K562 (cell line): ENCODE measurements around the gene FMO5. TPM values are rescaled to one million over a fixed set of nuclear protein-coding genes. Genes with fewer than 3 reads are reported as not detected.
"Not testable (repeated sequence)": the region's sequence is repeated elsewhere in the genome, so short reads cannot be mapped to it uniquely, and the experiment has no call there.

Experiments used
- ATAC-seq: fragments of 200-7000 bp; cut with Tn5 transposase; 3 replicates; pipeline ENCODE4 v1.9.1; 2020; ENCODE audit warnings: moderate library complexity
- BruUV-seq: library from RNA; stranded (reverse); fragments of 400-500 nt; replicated peaks from 2 replicates; lab custom pipeline; 2021; lab: Mats Ljungman, UMichigan
- CTCF ChIA-PET: fragments of 300-600 bp; formaldehyde crosslinking; extraction: SDS; loops from one replicate; lab custom pipeline; 2021; ENCODE audit warnings: low intra/inter-chr PET ratio; lab: Yijun Ruan, JAX
- POLR2A ChIA-PET: fragments of 300-600, 350-650 bp; sonication (Branson Sonifier 250); formaldehyde crosslinking; extraction: SDS; loops from one replicate; lab custom pipeline; 2021; ENCODE audit warnings: antibody characterized with exemption, inconsistent platforms; lab: Yijun Ruan, JAX
- DNase-seq, 4 experiments: peaks; one replicate each; pipeline versions ENCODE4 v3.0.0 to v3.0.0-alpha.2; 2011 to 2018; ENCODE audit warnings: low spot score in 3 of 4, mixed read lengths in 3 of 4; ENCODE audit errors: extremely low read depth in 1 of 4
- FAIRE-seq: peaks from 2 replicates; lab custom pipeline; 2011; peaks lifted over from hg19 to GRCh38; lab: Jason Lieb, UNC
- H2AFZ ChIP-seq: 2 replicates; pipeline ENCODE4 v1.6.0; 2011; ENCODE audit warnings: low read depth, low read length, control low read depth, inconsistent platforms
- H3K27ac ChIP-seq: fragments of 200-600 bp; 3 replicates; pipeline ENCODE4 v1.8.0; 2011; ENCODE audit warnings: low read depth, mild to moderate bottlenecking, control low read depth, inconsistent platforms, low read length, moderate library complexity, mixed read lengths; ENCODE audit errors: extremely low read depth
- H3K27me3 ChIP-seq, 2 experiments: fragments of 300-600 bp in 1 of 2; 2 replicates in 1 of 2; 3 replicates in 1 of 2; pipeline versions ENCODE4 v1.6.0 to v1.8.0; 2011; ENCODE audit warnings: inconsistent platforms in 2 of 2, low read length in 2 of 2, mild to moderate bottlenecking in 1 of 2, mixed read lengths in 1 of 2, moderate library complexity in 1 of 2; ENCODE audit not compliant: control insufficient read depth in 2 of 2, insufficient read depth in 2 of 2
- H3K36me3 ChIP-seq: fragments of 300-600 bp; 3 replicates; pipeline ENCODE4 v1.8.0; 2011; ENCODE audit warnings: mild to moderate bottlenecking, low read length, inconsistent platforms; ENCODE audit not compliant: control insufficient read depth, insufficient read depth
- H3K4me1 ChIP-seq, 2 experiments: fragments of 200-600 bp in 1 of 2; replicated peaks in 1 of 2; 2 replicates in 1 of 2; 3 replicates in 1 of 2; pipeline versions ENCODE4 v1.5.1 to v1.8.0; 2011; ENCODE audit warnings: inconsistent platforms in 2 of 2, low read length in 2 of 2, mild to moderate bottlenecking in 1 of 2, mixed read lengths in 1 of 2, moderate library complexity in 1 of 2; ENCODE audit not compliant: control insufficient read depth in 2 of 2, insufficient read depth in 2 of 2
- H3K4me2 ChIP-seq: 2 replicates; pipeline ENCODE4 v1.6.1; 2011; ENCODE audit warnings: low read length, control low read depth, inconsistent platforms, mixed read lengths; ENCODE audit not compliant: insufficient read depth
- H3K4me3 ChIP-seq: fragments of 200-600 bp; sonication (generic), shearing (Covaris generic); 2 replicates; pipeline ENCODE4 v1.5.1; 2016; ENCODE audit warnings: control low read depth, inconsistent platforms
- H3K79me2 ChIP-seq: fragments of 200-600 bp; 3 replicates; pipeline ENCODE4 v1.8.0; 2011; ENCODE audit warnings: low read length, inconsistent platforms; ENCODE audit not compliant: control insufficient read depth, insufficient read depth
- H3K9ac ChIP-seq, 2 experiments: 2 replicates each; pipeline versions ENCODE4 v1.6.0 to v1.6.1; 2011; ENCODE audit warnings: low read depth in 2 of 2, low read length in 2 of 2, control low read depth in 1 of 2, inconsistent platforms in 1 of 2, mild to moderate bottlenecking in 1 of 2, mixed read lengths in 1 of 2; ENCODE audit not compliant: insufficient read depth in 1 of 2
- H3K9me1 ChIP-seq: one replicate; pipeline ENCODE4 v1.6.0; 2011; ENCODE audit warnings: inconsistent platforms, mild to moderate bottlenecking, low read length, moderate library complexity; ENCODE audit not compliant: control insufficient read depth, insufficient read depth
- H3K9me3 ChIP-seq: replicated peaks from 2 replicates; pipeline ENCODE4 v1.5.1; 2011; ENCODE audit warnings: low read depth, low read length, inconsistent platforms; ENCODE audit not compliant: control insufficient read depth, insufficient read depth
- H4K20me1 ChIP-seq: replicated peaks from 2 replicates; pipeline ENCODE4 v1.6.1; 2011; ENCODE audit warnings: low read length, inconsistent platforms, mixed read lengths; ENCODE audit not compliant: control insufficient read depth, insufficient read depth
- MEF2A ChIP-seq: IDR thresholded peaks from 2 replicates; pipeline ENCODE4 v1.6.1; 2011; ENCODE audit warnings: low read depth, mild to moderate bottlenecking, low read length, moderate library complexity; ENCODE audit not compliant: control insufficient read depth
- MIER1 ChIP-seq: fragments of 450-650 bp; IDR thresholded peaks from 2 replicates; pipeline ENCODE4 v1.6.1; 2016; ENCODE audit warnings: antibody characterized with exemption, mild to moderate bottlenecking, low read depth
- SFPQ ChIP-seq: fragments of 200-400 bp; formaldehyde crosslinking; IDR thresholded peaks from 2 replicates; pipeline ENCODE4 v1.6.1; 2017; ENCODE audit warnings: mild to moderate bottlenecking, low read depth, low read length, moderate library complexity
- SMARCA5 ChIP-seq: fragments of 450-650 bp; IDR thresholded peaks from 2 replicates; pipeline ENCODE4 v1.6.1; 2016
- TAF15 ChIP-seq: fragments of 200-400 bp; formaldehyde crosslinking; IDR thresholded peaks from 2 replicates; pipeline ENCODE4 v1.6.1; 2017; ENCODE audit warnings: mild to moderate bottlenecking, low read depth, low read length, moderate library complexity
- ZNF274 ChIP-seq: IDR thresholded peaks from 2 replicates; pipeline ENCODE4 v1.6.1; 2011; ENCODE audit warnings: low read depth, mild to moderate bottlenecking, low read length, moderate library complexity, borderline replicate concordance
- ZNF699 ChIP-seq: fragments of 250-450 bp; sonication (Bioruptor Pico); IDR thresholded peaks from 2 replicates; pipeline ENCODE4 v1.8.0; 2021; ENCODE audit warnings: mild to moderate bottlenecking, moderate library complexity; ENCODE audit not compliant: insufficient replicate concordance
- WGBS: fragments of 100-300 bp; shearing (Covaris generic); methylation state at CpG from one replicate; pipeline ENCODE4 v1.1.6; 2016; ENCODE audit warnings: low coverage, mixed read lengths; ENCODE audit not compliant: insufficient coverage; ENCODE audit errors: missing lambda C conversion rate; 5-methylcytosine and 5-hydroxymethylcytosine counted together
- in situ Hi-C: fragments of 300-500 bp; cut with MboI; formaldehyde crosslinking; loops from 4 replicates; pipeline ENCODE4 v1.15.0; 2018; ENCODE audit warnings: inconsistent platforms, mixed read lengths
- intact Hi-C: fragments of 100-400 bp; cut with micrococcal nuclease; formaldehyde crosslinking; loops from 2 replicates; pipeline ENCODE4 v1.14.2; 2022
- polyA plus RNA-seq, 8 experiments: library from polyadenylated mRNA; depleted of rRNA in 4 of 8; stranded (reverse) in 5 of 8; unstranded in 3 of 8; fragments of >200 nt; fragmentation: Nextera tagmentation in 2 of 8; fragmentation: Illumina TruSeq in 1 of 8; extraction: Ambion mirVana in 2 of 8; extraction: Trizol in 1 of 8; gene quantifications; 2 replicates each; pipeline versions ENCODE4 v1.2.1 to v1.2.3, GENCODE V29; 2011 to 2014; ENCODE audit warnings: inconsistent platforms in 1 of 8, missing spikeins in 1 of 8
- total RNA-seq, 7 experiments: library from RNA; depleted of rRNA in 6 of 7; stranded (reverse); fragments of >200 nt in 6 of 7; fragmentation: Illumina TruSeq in 2 of 7; extraction: Trizol in 2 of 7; gene quantifications; 2 replicates each; pipeline versions ENCODE4 v1.2.1 to v1.2.3, GENCODE V29; 2011 to 2021; ENCODE audit warnings: low replicate concordance in 1 of 7
- TF ChIP-seq, protein P1 (sequence below): fragments of 450-650 bp; IDR thresholded peaks from 2 replicates; pipeline ENCODE4 v1.6.1; 2018; ENCODE audit not compliant: partially characterized antibody

Gene FMO5
- total and polyA plus RNA-seq, 9 of the 15 experiments (the other 6 are each of a cell fraction or from before 2014, with no cell fraction given) = 0.11 to 0.69 (median 0.19) TPM; not detected in 1

- H3K4me1 ChIP-seq, H3K36me3 ChIP-seq, BruUV-seq, H3K27me3 ChIP-seq, ATAC-seq, CTCF ChIA-PET, H3K27ac ChIP-seq, H3K4me3 ChIP-seq, H3K79me2 ChIP-seq, H4K20me1 ChIP-seq, H3K9me1 ChIP-seq, H3K9me3 ChIP-seq, DNase-seq, H2AFZ ChIP-seq, POLR2A ChIA-PET, intact Hi-C loops, FAIRE-seq, H3K9ac ChIP-seq, H3K4me2 ChIP-seq, in situ Hi-C loops: not testable (repeated sequence)
- WGBS = under 1% methylated on average over 5 of the region's 5 CpGs
Measured at GRCh38 chr1:147231032-147231431, 5.9 kb upstream of the FMO5 start.

DNA sequence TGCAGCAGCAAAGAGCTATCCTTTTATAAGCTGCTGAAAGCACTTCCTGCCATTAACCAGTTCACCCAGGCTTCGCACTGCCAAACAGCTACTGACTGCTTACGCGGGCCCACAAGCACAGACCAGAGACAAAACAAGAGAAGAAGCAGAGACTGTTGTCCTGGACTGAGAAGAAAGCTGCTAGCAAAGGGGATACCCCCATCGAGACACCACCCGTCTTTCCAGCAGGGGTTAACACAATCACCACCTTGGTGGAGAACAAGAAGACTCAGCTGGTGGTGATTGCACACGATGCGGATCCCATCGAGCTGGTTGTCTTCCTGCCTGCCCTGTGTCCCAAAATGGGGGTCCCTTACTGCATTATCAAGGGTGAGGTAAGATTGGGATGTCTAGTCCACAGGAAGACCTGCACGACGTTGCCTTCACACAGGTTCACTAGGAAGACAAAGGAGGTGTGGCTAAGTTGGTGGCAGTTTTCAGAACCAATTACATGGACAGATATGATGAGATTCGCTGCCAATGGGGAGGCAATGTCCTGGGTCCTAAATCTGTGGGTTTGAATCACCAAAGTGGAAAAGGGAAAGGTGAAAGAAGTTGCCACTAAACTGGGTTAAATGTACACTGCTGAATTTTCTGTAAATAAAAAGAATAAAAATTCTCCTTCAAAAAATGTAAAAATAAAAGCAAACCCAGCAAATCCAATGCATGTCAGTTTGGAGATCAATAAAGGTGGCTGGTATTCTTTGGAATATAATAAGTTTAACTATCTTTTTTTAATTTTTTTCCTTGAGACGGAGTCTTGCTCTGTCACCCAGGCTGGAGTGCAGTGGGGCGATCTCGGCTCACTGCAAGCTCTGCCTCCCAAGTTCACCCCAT is 1.2 kb downstream of the FMO5 start:
- peaks cover 2 to 3% of the 10 kb centered on the region in 2 experiments; a peak in 1 of 5 replicates for H3K4me1 ChIP-seq
- H3K4me3 ChIP-seq = no peak overlapping the region
- no peak overlapping the region for H2AFZ ChIP-seq
- H3K27me3 ChIP-seq = peaks cover 6 to 15% of the 10 kb centered on the region in 2 experiments; a peak in 4 of 5 replicates
- FAIRE-seq (no peak), DNase-seq (no peak), ATAC-seq (no peak)
- intact Hi-C loops = no loop called here
- H3K9ac ChIP-seq = no peak overlapping the region
- H3K4me2 ChIP-seq = no peak overlapping the region
- ChIA-PET POLR2A (interaction anchor here (0.6 to 2.0 kb wide), 3 partner anchors 18 to 139 kb away, joined by 3 to 9 read pairs (median 4); partner anchors contain the start of gene CHD1L), CTCF (no interaction called here)
- H3K9me1 ChIP-seq = no peaks in the 10 kb centered on the region
- no peaks in the 10 kb centered on the region for H4K20me1 ChIP-seq
- H3K79me2 ChIP-seq = no peaks in the 10 kb centered on the region
- BruUV-seq = no TSS peak
- no peaks in the 10 kb centered on the region for H3K9me3 ChIP-seq
- H3K27ac ChIP-seq = no peak overlapping the region
- H3K36me3 ChIP-seq = no peaks in the 10 kb centered on the region
- WGBS = 37% methylated on average over 13 of the region's 14 CpGs
- in situ Hi-C loops = no loop called here
- TF ChIP-seq, protein P1, sequence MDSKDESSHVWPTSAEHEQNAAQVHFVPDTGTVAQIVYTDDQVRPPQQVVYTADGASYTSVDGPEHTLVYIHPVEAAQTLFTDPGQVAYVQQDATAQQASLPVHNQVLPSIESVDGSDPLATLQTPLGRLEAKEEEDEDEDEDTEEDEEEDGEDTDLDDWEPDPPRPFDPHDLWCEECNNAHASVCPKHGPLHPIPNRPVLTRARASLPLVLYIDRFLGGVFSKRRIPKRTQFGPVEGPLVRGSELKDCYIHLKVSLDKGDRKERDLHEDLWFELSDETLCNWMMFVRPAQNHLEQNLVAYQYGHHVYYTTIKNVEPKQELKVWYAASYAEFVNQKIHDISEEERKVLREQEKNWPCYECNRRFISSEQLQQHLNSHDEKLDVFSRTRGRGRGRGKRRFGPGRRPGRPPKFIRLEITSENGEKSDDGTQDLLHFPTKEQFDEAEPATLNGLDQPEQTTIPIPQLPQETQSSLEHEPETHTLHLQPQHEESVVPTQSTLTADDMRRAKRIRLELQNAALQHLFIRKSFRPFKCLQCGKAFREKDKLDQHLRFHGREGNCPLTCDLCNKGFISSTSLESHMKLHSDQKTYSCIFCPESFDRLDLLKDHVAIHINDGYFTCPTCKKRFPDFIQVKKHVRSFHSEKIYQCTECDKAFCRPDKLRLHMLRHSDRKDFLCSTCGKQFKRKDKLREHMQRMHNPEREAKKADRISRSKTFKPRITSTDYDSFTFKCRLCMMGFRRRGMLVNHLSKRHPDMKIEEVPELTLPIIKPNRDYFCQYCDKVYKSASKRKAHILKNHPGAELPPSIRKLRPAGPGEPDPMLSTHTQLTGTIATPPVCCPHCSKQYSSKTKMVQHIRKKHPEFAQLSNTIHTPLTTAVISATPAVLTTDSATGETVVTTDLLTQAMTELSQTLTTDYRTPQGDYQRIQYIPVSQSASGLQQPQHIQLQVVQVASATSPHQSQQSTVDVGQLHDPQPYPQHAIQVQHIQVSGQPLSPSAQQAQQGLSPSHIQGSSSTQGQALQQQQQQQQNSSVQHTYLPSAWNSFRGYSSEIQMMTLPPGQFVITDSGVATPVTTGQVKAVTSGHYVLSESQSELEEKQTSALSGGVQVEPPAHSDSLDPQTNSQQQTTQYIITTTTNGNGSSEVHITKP = no peak
- TF ChIP-seq TAF15 (no peak), MIER1 (no peak), ZNF699 (CRISPR knock-in tag) (no peak), SFPQ (no peak), ZNF274 (no peak), MEF2A (no peak), SMARCA5 (no peak)
